Transverse colon (tissue), 4 donors: ENCODE measurements around the gene PDE9A. TPM values are rescaled to one million over a fixed set of nuclear protein-coding genes. Genes with fewer than 3 reads are reported as not detected.

Source experiments
- DNase-seq: peaks from one replicate; pipeline ENCODE4 v3.0.0-alpha.2; 2019
- H3K27ac ChIP-seq, 4 donors: fragments of 200-600 bp; sonication (generic); 2 replicates each; pipeline ENCODE4 v1.5.1; 2016 to 2018; ENCODE audit warnings: inconsistent platforms in 4 of 4
- H3K27me3 ChIP-seq: fragments of 200-600 bp; sonication (generic); 2 replicates; pipeline ENCODE4 v1.5.1; 2017; ENCODE audit warnings: inconsistent platforms
- H3K36me3 ChIP-seq, 4 donors: fragments of 200-600 bp; sonication (generic); 2 replicates each; pipeline ENCODE4 v1.5.1; 2017 to 2019; ENCODE audit warnings: inconsistent platforms in 4 of 4
- H3K4me1 ChIP-seq, 4 donors: fragments of 200-600 bp; sonication (generic); 2 replicates each; pipeline ENCODE4 v1.5.1; 2017 to 2020; ENCODE audit warnings: inconsistent platforms in 4 of 4
- H3K4me3 ChIP-seq, 4 donors: fragments of 200-600 bp; sonication (generic); 1 replicate in 1 of 4; 2 replicates in 3 of 4; pipeline versions ENCODE4 v1.5.1 to v1.6.1; 2017 to 2019; ENCODE audit warnings: inconsistent platforms in 4 of 4
- H3K9me3 ChIP-seq, 2 donors: fragments of 200-600 bp; sonication (generic); 2 replicates each; pipeline ENCODE4 v1.5.1; 2017 to 2019; ENCODE audit warnings: inconsistent platforms in 2 of 2
- EP300 ChIP-seq: sonication (generic); formaldehyde crosslinking; IDR thresholded peaks from one replicate; pipeline ENCODE4 v1.6.1; 2017; ENCODE audit warnings: antibody characterized with exemption, low read depth
- POLR2A ChIP-seq: fragments of 450-650 bp; IDR thresholded peaks from one replicate; pipeline ENCODE4 v1.6.1; 2016; ENCODE audit warnings: antibody characterized with exemption, mild to moderate bottlenecking, moderate library complexity
- POLR2AphosphoS5 ChIP-seq, 3 donors: sonication (generic); formaldehyde crosslinking; IDR thresholded peaks; one replicate each; pipeline ENCODE4 v1.6.1; 2016; ENCODE audit warnings: antibody characterized with exemption in 3 of 3
- WGBS, 2 donors: methylation state at CpG; one replicate each; pipeline ENCODE4 v1.1.5; 2018; ENCODE audit warnings: low coverage in 1 of 2; 5-methylcytosine and 5-hydroxymethylcytosine counted together
- in situ Hi-C, 4 donors: fragments of 200-750 bp; cut with MboI; loops; one replicate each; pipeline versions ENCODE4 v1.15.0 to v1.15.1; 2017; ENCODE audit warnings: low sequenced_read_pairs in 3 of 4, low pct_ligation_motif_present in 1 of 4, low pct_unique_long_range_greater_than_20kb in 1 of 4
- intact Hi-C: fragments of 100-400 bp; cut with DNase I; formaldehyde crosslinking; loops from one replicate; pipeline ENCODE4 v1.15.1; 2023; ENCODE audit warnings: low total_unique reads
- total RNA-seq, 4 donors: library from RNA; depleted of rRNA; stranded (reverse); fragments of >200 nt; gene quantifications; one replicate each; pipeline ENCODE4 v1.1.0, GENCODE V29; 2016
- TF ChIP-seq, protein P1 (sequence below), 5 experiments: fragments of 200-600 bp in 3 of 5; fragments of 450-650 bp in 2 of 5; sonication (generic) in 3 of 5; IDR thresholded peaks; 1 replicate in 2 of 5; 2 replicates in 3 of 5; pipeline ENCODE4 v1.5.1; 2016 to 2017; ENCODE audit warnings: antibody characterized with exemption in 5 of 5, inconsistent platforms in 3 of 5, mild to moderate bottlenecking in 2 of 5, moderate library complexity in 1 of 5

The PDE9A gene
- total RNA-seq, 4 donors from 2014 or later = 65.7 to 673 (median 364) TPM

- in situ Hi-C loops (no loop called here), intact Hi-C loops (no loop called here)
These were observed 20.4 kb upstream of the PDE9A start for GRCh38 chr21:42632771-42633690.

DNA sequence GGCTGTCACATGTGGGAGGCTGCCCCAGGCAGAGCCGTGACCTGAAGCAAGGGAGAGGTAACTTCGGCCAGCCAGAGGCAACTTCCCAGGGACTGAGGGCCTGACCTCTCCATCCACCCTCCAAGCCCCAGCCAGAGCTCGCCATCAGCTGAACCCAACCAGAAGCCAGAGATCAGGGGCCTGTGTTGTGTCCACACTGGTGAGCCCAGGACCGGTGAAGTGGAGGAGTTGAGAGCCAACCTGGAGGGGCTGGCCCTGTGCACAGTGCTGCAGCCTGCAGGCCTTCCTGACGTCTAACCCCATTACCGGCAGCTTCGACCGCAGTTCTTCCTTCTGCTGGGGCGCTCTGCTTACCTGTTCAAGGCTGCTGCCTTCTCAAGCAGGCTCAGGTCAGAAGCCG, 19.6 kb upstream of the PDE9A start:
- WGBS, 2 donors = 87% methylated on average over 10 of the region's 10 CpGs; no CpG with 5 or more reads in 1 of the 2 donors
- Histone ChIP-seq H3K36me3 (no peaks in the 10 kb centered on the region), H3K4me3 (no peak overlapping the region), H3K9me3 (no peaks in the 10 kb centered on the region), H3K4me1 (peaks cover 0 to 5% (median 1%) of the 10 kb centered on the region in 4 donors), H3K27ac (no peak overlapping the region), H3K27me3 (no peaks in the 10 kb centered on the region)
- TF ChIP-seq, protein P1, sequence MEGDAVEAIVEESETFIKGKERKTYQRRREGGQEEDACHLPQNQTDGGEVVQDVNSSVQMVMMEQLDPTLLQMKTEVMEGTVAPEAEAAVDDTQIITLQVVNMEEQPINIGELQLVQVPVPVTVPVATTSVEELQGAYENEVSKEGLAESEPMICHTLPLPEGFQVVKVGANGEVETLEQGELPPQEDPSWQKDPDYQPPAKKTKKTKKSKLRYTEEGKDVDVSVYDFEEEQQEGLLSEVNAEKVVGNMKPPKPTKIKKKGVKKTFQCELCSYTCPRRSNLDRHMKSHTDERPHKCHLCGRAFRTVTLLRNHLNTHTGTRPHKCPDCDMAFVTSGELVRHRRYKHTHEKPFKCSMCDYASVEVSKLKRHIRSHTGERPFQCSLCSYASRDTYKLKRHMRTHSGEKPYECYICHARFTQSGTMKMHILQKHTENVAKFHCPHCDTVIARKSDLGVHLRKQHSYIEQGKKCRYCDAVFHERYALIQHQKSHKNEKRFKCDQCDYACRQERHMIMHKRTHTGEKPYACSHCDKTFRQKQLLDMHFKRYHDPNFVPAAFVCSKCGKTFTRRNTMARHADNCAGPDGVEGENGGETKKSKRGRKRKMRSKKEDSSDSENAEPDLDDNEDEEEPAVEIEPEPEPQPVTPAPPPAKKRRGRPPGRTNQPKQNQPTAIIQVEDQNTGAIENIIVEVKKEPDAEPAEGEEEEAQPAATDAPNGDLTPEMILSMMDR (IDR thresholded peaks at IDR 0.05) = no peak
- no peak for TF ChIP-seq POLR2A
- TF ChIP-seq EP300 = no peak
- TF ChIP-seq POLR2AphosphoS5 (IDR thresholded peaks at IDR 0.05) = no peak
- intact Hi-C loops (no loop called here), in situ Hi-C loops (no loop called here)
- peak; percentile 4 for DNase-seq

More at GRCh38 chr21:42632771-42633690, 20.4 kb upstream of the PDE9A start:
- Histone ChIP-seq H3K4me1 (peaks cover 0 to 5% (median 1%) of the 10 kb centered on the region in 4 donors), H3K4me3 (no peak overlapping the region), H3K27ac (no peak overlapping the region), H3K27me3 (no peaks in the 10 kb centered on the region), H3K9me3 (no peaks in the 10 kb centered on the region), H3K36me3 (no peaks in the 10 kb centered on the region)
- 87% methylated on average over 20 of the region's 21 CpGs; no CpG with 5 or more reads in 1 of the 2 donors for WGBS, 2 donors
- DNase-seq = peak; percentile 5
- TF ChIP-seq POLR2A (no peak), EP300 (no peak), POLR2AphosphoS5 (IDR thresholded peaks at IDR 0.05) (no peak)
- TF ChIP-seq, protein P1 (IDR thresholded peaks at IDR 0.05) = no peak

DNA sequence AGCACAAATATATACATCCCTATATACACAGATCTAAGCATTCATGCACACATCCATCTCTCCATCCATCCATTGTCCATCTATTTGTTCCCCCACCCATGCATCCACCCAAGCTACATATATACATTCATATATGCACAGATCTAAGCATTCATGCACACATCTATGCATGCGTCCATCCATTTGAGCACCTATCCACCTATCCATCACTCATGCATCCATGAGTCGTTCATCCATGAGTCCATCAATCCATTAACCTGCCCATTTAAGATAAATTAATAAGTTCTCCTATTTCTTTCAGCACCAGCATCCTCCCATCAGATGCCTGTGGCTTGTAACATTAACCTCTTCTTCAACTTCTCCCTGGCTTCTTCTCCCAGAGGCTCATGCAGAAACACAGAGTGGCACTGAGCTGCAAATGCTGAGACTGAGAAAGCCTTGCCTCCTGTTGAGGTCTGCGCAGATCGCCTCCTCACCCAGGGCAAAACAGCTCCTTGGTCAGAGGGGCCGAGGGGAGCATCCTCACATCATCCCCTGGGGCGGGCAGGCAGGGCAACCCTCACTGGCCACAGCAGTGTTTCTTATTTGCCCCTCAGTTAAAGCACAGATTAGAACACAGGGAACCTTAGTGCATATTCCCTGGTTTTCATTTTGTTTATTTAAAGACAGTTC, 17.4 kb upstream of the PDE9A start:
- no peak overlapping the region for H3K4me3 ChIP-seq
- H3K9me3 ChIP-seq = no peaks in the 10 kb centered on the region
- peak overlapping the region in 2 of 4 donors; percentile 4 to 33 for H3K27ac ChIP-seq
- in situ Hi-C loops (no loop called here), intact Hi-C loops (no loop called here)
- WGBS, 2 donors = 77 to 87% methylated on average over 3 to 5 of the region's 6 CpGs
- no peak for TF ChIP-seq POLR2A
- no peak for TF ChIP-seq POLR2AphosphoS5 (IDR thresholded peaks at IDR 0.05)
- TF ChIP-seq EP300 = no peak
- TF ChIP-seq, protein P1 (IDR thresholded peaks at IDR 0.05) = no peak
- no peaks in the 10 kb centered on the region for H3K36me3 ChIP-seq
- H3K4me1 ChIP-seq = peaks cover 12 to 16% (median 13%) of the 10 kb centered on the region in 4 donors
- DNase-seq = no peak
- H3K27me3 ChIP-seq = no peaks in the 10 kb centered on the region
